Neural cell (in vitro differentiated cells): Measurements from ENCODE around the gene TFPI2.

Experiments used
- EP300 ChIP-seq: fragments of 450-650 bp; conservative IDR thresholded peaks from 2 replicates; pipeline ENCODE4 v1.6.1; 2014; ENCODE audit warnings: antibody characterized with exemption, mild to moderate bottlenecking, moderate library complexity; ENCODE audit not compliant: poor library complexity, severe bottlenecking
- TF ChIP-seq, protein P1 (sequence below): fragments of 450-650 bp; IDR thresholded peaks from 2 replicates; pipeline ENCODE4 v1.5.1; 2014; ENCODE audit warnings: antibody characterized with exemption, mild to moderate bottlenecking, moderate library complexity; ENCODE audit not compliant: poor library complexity, severe bottlenecking

DNA sequence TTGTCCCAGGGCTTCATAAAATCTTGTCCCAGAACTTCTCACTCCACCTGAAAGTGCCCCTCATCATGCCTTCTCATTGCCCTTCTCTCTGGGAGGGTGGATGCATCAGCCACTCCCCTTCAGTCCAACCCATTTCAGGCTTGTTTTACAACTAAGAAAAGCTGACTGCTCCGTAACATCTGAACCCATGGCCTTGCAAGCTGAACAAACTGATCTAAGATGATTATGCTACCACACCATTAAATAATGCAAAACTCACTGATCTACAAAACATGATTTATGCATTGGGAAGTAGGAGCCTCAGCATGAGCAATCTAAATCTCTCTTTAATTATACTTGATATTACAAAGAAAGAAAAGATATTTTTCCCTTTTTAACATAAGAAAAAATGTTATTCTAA is 34.8 kb downstream of the TFPI2 start:
- TF ChIP-seq, protein P1, sequence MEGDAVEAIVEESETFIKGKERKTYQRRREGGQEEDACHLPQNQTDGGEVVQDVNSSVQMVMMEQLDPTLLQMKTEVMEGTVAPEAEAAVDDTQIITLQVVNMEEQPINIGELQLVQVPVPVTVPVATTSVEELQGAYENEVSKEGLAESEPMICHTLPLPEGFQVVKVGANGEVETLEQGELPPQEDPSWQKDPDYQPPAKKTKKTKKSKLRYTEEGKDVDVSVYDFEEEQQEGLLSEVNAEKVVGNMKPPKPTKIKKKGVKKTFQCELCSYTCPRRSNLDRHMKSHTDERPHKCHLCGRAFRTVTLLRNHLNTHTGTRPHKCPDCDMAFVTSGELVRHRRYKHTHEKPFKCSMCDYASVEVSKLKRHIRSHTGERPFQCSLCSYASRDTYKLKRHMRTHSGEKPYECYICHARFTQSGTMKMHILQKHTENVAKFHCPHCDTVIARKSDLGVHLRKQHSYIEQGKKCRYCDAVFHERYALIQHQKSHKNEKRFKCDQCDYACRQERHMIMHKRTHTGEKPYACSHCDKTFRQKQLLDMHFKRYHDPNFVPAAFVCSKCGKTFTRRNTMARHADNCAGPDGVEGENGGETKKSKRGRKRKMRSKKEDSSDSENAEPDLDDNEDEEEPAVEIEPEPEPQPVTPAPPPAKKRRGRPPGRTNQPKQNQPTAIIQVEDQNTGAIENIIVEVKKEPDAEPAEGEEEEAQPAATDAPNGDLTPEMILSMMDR, result no peak
- TF ChIP-seq EP300, result no peak
